ENCODE results near the gene GFM1. TPM values are rescaled to one million over a fixed set of nuclear protein-coding genes. Genes with fewer than 3 reads are reported as not detected.

Gene GFM1
- polyA plus RNA-seq, 4 donors = 45.3 to 50.7 (median 48.4) TPM

DNA sequence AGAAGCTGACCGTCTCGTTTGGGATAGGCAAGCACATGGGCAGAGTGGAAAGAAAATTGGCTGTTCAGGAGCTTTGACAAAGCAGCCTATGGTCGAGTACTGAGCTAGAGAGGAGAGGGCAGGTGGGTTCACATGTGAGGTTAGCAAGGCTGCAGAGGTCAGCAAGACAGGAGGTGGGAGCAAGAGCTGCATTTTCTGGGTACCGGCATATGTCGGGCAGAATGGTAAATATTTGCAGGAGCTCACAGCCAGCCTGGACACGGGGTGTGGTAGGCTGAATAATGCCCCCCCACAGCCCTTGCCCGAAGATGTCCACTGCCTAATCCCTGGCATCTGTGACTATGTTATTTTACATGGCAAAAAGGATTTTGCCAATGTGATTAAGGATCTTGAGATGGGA, 79.7 kb downstream of the GFM1 start:
- no peak for DNase-seq (ENCODE audit: low read depth in 4 of 4, low spot score in 3 of 4)

DNA sequence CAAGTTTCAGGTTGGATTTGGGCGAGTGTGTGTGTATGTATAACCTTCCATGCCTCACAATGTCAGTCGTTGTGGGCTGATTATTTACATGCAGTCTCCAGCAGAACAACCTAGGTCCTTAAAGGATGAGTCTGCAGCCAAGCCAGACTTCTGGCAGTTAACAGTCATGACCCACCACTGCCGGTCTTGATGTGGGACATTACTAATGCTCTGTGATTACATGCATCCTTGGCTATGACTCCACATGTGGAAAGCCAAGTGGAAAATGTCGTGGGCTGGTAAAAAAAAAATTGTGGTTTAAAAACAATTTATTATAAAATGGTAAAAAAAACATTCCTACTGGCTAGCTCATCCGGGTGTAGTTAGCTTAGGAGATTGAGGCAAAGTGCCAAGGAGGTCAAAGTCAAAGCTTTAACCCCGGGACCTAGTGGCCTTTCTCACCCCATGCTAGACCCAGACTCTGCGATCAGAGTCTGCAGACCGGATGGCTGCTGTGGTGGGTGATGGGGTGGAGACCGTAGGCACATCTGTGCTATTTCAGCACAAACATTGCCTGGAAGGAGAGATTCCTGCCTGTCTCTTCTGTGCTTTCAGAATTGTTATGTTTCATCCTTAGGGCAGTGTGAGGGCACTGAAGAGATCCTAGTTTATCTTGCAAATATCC, 81.2 kb downstream of the GFM1 start:
- DNase-seq (ENCODE audit: low read depth in 4 of 4, low spot score in 3 of 4) = no peak

DNA sequence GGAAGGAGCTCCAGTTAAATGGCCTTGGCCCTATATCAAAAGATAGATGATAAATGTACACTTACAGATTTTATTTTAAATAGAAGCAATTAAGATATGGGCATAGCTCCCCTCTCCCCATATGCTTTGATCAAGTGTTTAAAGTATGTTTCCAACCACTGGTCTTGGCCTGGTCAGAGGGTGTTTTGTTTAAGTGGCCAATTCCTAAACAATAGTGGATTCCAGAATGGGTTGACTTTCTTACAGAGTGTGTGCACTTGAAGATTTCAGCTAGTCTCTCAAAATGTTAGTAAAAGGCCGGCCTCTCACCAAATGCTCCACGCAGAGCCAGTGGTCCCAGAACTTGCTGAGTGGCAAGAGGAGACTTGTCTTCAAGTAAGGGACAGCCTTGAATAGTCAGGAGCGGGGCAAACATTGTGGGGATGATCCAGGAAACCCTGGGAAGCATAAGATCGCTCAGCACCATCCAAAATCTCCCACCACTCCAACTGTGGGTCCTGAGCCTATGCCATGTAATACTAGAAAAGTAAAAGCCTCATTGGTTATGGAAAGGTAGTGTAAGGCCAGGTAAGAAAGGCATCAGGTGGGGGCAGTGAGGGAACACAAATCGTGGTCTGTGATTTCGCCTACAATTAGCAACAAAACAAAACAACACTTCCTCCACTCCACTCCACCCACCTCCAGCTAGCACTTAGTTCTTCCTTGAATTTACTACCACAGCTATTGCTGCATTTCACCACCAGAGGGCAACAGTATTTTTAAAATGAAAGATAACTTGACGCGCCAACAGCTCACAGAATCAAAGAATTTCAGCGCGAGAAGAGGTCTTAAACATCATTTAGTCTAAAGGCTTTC, 83.1 kb downstream of the GFM1 start:
- peak in 3 of 4 donors; percentile 56 to 59 (median 57) for DNase-seq (ENCODE audit: low read depth in 4 of 4, low spot score in 3 of 4)

DNA sequence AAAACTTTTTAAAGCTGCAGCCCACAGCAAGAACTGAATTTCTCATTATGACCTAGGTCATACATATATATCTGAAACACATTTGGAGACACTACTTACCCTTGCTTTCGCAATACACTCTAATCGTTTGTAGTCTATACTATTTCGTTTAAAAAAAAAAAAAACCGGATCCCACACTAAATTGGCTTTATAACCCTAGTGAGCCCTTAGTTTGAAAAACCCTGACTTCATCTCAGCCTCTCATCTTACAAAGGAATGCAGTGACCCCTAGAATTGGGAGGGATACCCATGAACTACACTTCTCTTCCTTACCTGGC, 83.7 kb downstream of the GFM1 start:
- DNase-seq (ENCODE audit: low read depth in 4 of 4, low spot score in 3 of 4) = no peak

DNA sequence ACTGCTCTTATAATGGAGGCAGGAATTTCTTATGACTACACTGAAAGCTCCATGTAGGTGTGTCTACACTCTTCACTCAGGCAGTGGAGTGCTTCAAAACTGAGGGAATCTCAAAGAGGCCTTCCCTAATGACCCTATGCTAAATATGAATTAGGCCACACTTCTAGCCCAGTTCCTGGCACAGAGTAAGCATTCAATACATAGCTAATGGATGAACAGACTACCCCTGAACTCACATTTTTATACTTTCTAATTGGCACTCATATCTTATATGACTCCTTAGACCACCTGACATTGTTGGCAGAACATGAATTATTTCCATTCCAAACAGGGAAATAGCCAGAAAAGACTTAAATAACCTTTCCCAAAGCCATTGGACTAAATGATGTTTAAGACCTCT, 84.5 kb downstream of the GFM1 start:
- DNase-seq (ENCODE audit: low read depth in 4 of 4, low spot score in 3 of 4) = no peak

DNA sequence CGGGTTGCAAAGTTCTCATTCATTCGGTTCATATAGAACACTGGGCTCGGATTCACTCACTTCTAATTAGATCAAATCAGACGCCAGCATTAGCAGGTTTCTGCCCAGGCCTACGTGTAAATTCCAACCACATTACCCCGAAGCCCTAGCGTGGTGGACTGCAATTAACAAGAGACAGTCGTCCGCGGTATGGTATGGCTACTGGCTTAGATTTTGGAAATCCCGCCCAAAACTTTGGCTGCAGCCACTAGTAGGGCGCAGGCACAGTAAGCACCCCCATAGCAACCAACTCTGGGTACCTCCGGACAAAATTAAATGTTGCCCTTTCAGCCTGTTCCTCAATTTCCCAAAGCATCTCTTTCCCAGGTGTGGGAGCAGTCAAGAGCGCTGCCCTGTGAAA, 87.2 kb downstream of the GFM1 start:
- no peak for DNase-seq (ENCODE audit: low read depth in 4 of 4, low spot score in 3 of 4)

DNA sequence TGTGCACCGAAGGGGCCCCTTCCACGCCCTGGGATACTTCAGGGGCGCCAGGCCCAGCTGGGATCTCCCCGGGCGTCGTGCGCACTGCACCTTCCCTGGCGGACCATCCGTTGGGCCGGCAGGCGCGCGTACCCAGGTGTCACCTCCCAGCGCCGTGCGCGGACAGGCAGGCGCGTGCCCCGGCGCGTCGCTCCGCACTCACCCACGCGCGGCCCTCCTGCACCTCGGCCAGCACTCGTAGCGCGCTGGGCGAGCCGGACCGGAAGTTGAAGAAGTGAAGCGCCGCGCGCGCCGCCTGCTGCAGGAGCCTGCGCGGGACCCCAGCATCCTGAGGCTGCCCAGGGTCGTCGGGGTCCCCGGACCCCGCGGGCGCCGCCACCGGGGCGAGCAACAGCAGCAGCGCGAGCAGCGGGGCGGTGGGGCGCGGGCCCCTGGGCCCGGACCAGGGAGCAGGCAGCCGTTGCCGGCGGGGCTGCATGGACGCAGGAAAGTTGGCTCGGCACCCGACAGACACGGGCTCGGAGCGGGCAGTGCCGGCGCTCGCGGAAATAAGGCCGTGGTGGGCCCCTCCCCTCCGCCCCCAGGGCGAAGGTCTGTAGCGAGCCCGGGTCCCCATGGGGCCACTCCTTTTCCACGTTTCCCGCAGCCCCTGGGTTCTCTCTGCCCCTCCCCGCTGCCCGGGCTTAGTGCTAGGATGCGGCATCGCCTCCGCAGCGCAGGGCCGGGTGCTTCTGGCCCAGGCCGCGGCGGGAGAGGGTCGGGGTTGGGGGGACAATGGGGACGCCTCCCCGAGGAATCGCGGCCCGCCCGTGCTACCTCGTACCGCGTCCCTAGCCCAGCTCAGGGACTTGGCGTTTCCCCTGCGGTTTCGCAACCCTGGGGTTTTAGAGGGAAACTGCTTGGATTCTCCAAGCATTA, 87.9 kb downstream of the GFM1 start, which contains the start of gene RARRES1:
RARRES1 (minus strand) TSS at position 520 of the 918 bp plus-strand sequence; CDS start at position 478, 42 bp downstream.
- DNase-seq (ENCODE audit: low read depth in 4 of 4, low spot score in 3 of 4) = peak in 2 of 4 donors; percentile 49 to 52

DNA sequence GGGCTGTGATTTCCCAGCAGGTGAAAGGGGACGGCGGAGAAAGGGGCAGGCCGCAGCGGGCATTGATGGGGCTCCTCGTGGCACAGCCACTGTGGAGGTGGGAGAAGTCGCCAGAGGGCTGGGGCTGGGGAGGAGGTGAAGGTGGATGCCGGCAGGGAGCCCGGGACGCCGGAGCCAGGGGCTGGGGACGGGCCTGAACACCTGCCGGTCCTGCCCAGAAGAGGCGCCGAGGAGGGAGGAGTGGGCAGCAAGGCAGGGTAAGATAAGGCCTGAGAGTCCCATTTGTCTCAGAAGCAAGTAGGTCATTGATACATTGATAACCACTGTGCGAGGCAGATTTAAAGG, 88.5 kb downstream of the GFM1 start:
- DNase-seq (ENCODE audit: low read depth in 4 of 4, low spot score in 3 of 4) = no peak

DNA sequence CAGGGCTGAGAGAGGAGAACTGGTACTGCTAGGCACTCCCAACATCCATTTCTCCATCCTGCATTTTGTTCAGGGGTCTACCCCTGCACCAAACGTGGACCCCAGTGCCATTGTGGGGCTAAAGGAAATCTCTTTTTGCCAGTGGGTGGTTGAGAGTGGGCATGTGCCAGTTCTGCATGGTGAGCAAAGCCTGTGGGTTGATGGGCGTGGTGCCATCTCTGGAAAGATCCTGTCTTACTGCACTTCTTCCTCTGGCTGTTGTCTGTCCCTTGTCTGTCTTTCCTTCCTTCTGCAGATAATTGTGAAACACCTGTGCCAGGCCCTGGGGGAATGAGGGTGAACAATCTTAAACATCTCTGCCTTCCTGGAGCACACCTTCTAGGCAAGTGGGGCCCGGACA, 89.3 kb downstream of the GFM1 start:
- no peak for DNase-seq (ENCODE audit: low read depth in 4 of 4, low spot score in 3 of 4)

DNA sequence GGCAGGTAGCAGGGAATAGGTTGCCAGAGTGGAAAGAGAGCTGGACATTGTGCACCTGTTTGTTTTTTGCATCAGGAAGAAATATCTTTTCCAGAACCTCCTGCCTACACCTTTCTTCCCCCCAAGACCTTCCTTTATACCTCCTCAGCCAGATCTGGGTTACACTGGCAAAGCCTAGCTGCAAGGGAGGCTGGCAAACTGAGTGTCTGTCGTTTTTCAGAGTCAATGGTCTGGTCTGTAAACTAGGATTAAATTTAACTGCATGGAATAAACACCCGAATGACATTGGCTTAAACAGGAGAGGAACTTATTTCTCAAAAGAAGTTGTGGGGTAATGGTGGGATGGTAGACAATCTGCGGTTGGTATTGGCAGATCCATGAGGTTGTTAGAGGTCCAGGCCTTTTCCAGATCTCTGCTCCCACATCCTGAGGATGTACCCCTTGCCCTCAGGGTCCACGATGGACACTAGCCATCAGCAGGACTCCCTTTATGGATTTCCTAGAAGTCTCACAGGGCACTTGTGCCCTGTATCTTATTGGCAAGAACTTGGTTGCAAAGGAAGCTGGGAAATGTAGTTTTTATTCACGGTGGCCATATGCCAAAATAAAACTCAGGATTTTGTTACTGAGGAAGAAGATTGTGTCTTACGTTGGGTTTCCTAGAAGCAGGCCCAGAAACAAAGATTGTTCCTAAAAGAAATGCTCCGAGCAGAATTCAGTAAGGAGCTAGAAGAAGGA, 91.1 kb downstream of the GFM1 start:
- DNase-seq (ENCODE audit: low read depth in 4 of 4, low spot score in 3 of 4) = no peak

DNA sequence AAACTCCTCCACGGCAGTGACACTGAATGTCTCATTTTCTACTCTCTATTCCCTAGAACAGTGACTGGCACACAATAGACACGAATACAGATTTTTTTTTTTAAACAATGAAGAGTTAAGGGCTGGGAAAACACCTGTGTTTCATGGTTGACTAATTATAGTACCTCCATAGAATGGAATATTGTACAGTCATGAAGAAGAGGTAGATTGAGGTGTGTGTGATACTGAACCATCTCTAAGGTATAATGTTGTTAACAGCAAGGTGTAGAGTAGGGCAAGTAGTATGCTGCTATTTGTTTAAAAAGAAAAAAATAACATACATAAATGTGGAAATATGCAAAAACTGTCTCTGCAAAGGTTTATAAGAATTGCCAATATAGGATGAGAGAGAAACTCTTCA, 93.1 kb downstream of the GFM1 start:
- DNase-seq (ENCODE audit: low read depth in 4 of 4, low spot score in 3 of 4) = no peak

DNA sequence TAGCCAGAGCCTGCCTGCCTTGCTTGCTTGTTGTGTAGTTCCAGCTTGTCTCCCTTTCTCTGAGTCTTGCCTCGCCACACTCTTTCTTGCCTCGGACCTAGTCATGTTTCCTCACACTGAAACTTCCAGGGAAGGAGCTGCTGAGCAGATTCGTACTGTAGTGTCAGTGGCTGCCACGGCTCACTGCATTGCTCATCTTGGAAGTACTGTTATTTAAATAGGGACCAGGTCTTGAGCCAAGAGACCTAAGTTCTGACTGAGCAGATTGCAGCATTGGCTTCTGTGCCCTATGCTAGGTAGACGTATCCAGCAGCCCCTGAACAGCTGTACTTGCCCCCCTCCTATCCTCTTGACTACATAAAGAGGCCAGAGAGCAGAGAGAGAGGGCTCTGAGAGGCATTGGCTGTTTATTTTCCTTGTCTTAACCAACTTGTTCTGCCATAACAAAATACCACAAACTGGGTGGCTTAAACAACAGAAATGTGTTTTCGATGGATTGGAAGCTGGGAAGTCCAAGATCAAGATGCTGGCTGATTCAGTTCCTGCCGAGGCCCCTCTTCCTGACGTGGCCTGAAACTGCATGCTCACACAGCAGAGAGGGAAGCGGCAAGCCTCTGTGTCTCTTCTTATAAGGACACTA, 93.8 kb downstream of the GFM1 start:
- no peak for DNase-seq (ENCODE audit: low read depth in 4 of 4, low spot score in 3 of 4)

DNA sequence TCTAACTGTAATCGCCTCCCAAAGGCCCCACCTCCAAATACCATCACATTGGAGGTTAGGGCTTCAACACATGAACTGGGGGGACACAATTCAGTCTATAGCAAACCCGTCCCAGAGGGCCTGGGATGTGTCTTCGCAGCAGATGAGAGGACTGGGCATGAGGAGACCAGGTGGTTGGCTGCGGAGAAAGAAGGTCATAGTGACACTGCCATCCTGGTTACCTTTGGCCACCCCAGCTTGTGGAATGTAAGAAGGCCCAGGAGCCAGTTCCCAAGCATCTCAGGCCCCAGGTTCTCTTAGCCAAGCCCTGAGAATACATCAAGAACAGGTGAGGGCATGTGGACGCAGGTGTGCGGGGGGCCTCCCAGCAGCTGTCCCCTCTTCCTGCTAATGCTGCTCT, 94.3 kb downstream of the GFM1 start:
- DNase-seq (ENCODE audit: low read depth in 4 of 4, low spot score in 3 of 4) = no peak

DNA sequence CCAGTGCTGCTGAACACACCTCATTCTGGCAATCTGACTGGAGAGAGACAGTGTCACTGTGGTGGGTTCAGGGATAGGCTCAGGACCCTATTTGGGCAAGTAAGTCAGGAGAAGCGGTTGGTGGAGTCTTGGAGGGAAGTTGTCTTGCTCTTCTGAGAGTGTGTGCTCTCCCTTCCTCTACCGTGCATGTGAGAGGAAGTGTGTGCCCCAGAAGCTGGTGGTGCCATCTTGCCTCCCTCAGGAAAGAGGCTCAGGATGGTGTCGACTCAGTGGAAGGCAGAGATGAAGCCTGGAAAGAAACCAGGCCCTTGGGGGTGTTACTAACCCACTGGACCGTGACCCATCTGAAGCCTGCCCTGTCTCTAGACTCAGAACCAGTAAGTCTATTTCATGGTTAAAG, 94.8 kb downstream of the GFM1 start:
- no peak for DNase-seq (ENCODE audit: low read depth in 4 of 4, low spot score in 3 of 4)

DNA sequence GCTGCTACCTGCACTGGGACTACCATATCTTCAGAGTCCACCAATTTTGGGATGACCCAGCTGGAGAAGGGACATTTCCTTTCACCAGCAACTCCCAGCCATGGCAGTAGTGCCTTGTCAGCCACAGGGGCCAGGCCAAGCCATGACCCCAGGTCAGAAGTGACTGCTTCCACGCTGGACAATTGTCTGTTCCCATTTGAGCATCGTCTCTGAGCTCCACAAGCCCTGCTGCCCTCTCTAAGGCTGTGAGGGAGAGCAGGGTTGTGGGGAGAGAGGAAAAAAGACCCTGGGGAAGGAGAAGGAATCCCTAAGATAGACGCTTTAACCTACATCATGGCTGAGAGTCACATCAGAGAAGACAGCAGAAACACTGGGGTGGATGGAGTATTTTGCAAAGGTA, 95.3 kb downstream of the GFM1 start:
- no peak for DNase-seq (ENCODE audit: low read depth in 4 of 4, low spot score in 3 of 4)

Other genes with a start within 250 kb of the GFM1 start
- gene MLF1, start 73.3 kb upstream of the GFM1 start, polyA plus RNA-seq (ENCODE audit: insufficient read length in 4 of 4) = 10 to 100 TPM; 56.1 to 65.9 (median 64.0) TPM
- gene LXN, start 28.1 kb downstream of the GFM1 start, polyA plus RNA-seq (ENCODE audit: insufficient read length in 4 of 4) = 10 to 100 TPM; 28.7 to 38.3 (median 31.5) TPM
- 10 to 100 TPM; 11.2 to 34.1 (median 13.4) TPM for gene RARRES1, start 87.9 kb downstream of the GFM1 start, polyA plus RNA-seq (ENCODE audit: insufficient read length in 4 of 4)
- 10 to 100 TPM; 51.0 to 59.0 (median 55.3) TPM for gene MFSD1, start 157.5 kb downstream of the GFM1 start, polyA plus RNA-seq (ENCODE audit: insufficient read length in 4 of 4)

All from right renal pelvis (tissue), 4 donors.